Parathyroid adenoma (tissue), 2 donors: ENCODE measurements around the gene ME3.

Experiments
- H2AFZ ChIP-seq: fragments of 300-600 bp; sonication (generic); one replicate; pipeline ENCODE4 v1.7.0; 2017; ENCODE audit warnings: antibody characterized with exemption, mild to moderate bottlenecking
- H3K27ac ChIP-seq: fragments of 300-600 bp; sonication (generic); one replicate; pipeline ENCODE4 v1.7.0; 2017
- H3K27me3 ChIP-seq: fragments of 300-600 bp; sonication (generic); one replicate; pipeline ENCODE4 v1.7.0; 2017; ENCODE audit warnings: low read length; ENCODE audit not compliant: control insufficient read depth, insufficient read depth
- H3K36me3 ChIP-seq: fragments of 300-600 bp; sonication (generic); one replicate; pipeline ENCODE4 v1.7.0; 2017; ENCODE audit warnings: low read length; ENCODE audit not compliant: control insufficient read depth, insufficient read depth
- H3K4me1 ChIP-seq: fragments of 300-600 bp; sonication (generic); one replicate; pipeline ENCODE4 v1.7.0; 2017; ENCODE audit warnings: control low read depth
- H3K4me2 ChIP-seq: fragments of 300-600 bp; sonication (generic); one replicate; pipeline ENCODE4 v1.7.0; 2017; ENCODE audit warnings: low read length
- H3K4me3 ChIP-seq: fragments of 300-600 bp; sonication (generic); one replicate; pipeline ENCODE4 v1.7.0; 2017; ENCODE audit warnings: low read depth, low read length
- H3K79me2 ChIP-seq: fragments of 300-600 bp; sonication (generic); one replicate; pipeline ENCODE4 v1.7.0; 2017; ENCODE audit warnings: control low read depth
- H3K9ac ChIP-seq: fragments of 300-600 bp; sonication (generic); one replicate; pipeline ENCODE4 v1.7.0; 2017; ENCODE audit warnings: mild to moderate bottlenecking
- H3K9me3 ChIP-seq: fragments of 300-600 bp; sonication (generic); one replicate; pipeline ENCODE4 v1.7.0; 2017; ENCODE audit warnings: low read length; ENCODE audit not compliant: control insufficient read depth
- TF ChIP-seq, protein P1 (sequence below): fragments of 300-600 bp; sonication (generic); IDR thresholded peaks from one replicate; pipeline ENCODE4 v1.7.0; 2017; ENCODE audit warnings: antibody characterized with exemption, mild to moderate bottlenecking
- donor health status: primary hyperparathyroidism.

ME3 gene

DNA sequence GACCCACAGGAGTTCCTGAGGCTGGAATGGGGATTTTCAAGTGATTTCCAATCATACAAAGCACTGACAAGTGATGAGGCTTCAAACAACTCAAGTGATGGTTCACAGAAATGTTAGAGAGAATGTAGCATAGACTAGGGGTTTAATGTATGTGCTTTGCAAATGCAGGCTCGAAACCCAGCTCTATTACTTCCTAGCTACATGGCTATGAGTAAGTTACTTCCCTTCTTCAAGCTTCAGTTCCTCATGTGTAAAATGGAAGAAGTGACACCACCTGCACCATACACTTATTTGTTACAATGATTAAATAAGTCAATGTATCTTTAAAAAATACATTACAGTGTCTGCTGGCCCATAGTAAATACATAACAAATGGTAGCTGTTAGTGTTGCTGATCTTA is 158.0 kb downstream of the ME3 start:
- H3K27me3 ChIP-seq: no peaks in the 10 kb centered on the region
- peaks cover 24% of the 10 kb centered on the region for H3K4me1 ChIP-seq
- TF ChIP-seq, protein P1, sequence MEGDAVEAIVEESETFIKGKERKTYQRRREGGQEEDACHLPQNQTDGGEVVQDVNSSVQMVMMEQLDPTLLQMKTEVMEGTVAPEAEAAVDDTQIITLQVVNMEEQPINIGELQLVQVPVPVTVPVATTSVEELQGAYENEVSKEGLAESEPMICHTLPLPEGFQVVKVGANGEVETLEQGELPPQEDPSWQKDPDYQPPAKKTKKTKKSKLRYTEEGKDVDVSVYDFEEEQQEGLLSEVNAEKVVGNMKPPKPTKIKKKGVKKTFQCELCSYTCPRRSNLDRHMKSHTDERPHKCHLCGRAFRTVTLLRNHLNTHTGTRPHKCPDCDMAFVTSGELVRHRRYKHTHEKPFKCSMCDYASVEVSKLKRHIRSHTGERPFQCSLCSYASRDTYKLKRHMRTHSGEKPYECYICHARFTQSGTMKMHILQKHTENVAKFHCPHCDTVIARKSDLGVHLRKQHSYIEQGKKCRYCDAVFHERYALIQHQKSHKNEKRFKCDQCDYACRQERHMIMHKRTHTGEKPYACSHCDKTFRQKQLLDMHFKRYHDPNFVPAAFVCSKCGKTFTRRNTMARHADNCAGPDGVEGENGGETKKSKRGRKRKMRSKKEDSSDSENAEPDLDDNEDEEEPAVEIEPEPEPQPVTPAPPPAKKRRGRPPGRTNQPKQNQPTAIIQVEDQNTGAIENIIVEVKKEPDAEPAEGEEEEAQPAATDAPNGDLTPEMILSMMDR: no peak

DNA sequence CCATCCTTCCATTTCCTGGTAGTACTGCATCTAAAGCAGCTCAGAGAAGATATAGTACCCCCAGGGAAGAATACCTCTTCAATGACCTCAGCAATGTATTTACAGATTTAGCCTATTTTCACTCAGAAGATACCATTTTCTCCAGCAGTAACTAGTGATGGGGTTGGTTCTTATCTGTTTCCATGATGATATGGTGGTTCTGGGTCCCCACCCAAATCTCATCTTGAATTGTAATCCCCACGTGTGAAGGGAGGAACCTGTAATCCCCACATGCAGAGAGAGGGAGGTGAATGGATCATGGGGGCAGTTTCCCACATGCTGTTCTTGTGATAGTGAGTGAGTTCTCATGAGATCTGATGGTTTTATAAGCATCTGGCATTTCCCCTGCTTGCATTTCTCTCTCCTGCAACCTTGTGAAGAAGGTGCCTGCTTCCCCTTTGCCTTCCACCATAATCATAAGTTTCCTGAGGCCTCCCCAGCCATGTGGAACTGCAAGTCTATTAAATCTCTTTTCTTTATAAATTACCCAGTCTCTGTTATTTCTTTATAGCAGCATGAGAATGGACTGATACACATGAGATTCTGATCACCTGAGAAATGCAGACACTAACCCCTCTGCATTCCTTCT is 158.6 kb downstream of the ME3 start:
- H3K9ac ChIP-seq: no peak overlapping the region
- H3K9me3 ChIP-seq: no peaks in the 10 kb centered on the region
- no peaks in the 10 kb centered on the region for H3K27me3 ChIP-seq
- H3K27ac ChIP-seq: no peak overlapping the region
- peaks cover 20% of the 10 kb centered on the region for H3K4me1 ChIP-seq
- no peaks in the 10 kb centered on the region for H3K36me3 ChIP-seq
- no peak overlapping the region for H3K4me2 ChIP-seq
- H3K79me2 ChIP-seq: no peaks in the 10 kb centered on the region
- no peak overlapping the region for H2AFZ ChIP-seq
- H3K4me3 ChIP-seq: no peak overlapping the region
- TF ChIP-seq, protein P1: no peak

More for the DNA sequence above, 158.0 kb downstream of the ME3 start:
- Histone ChIP-seq H2AFZ (no peak overlapping the region), H3K9ac (no peak overlapping the region), H3K27ac (no peak overlapping the region), H3K9me3 (no peaks in the 10 kb centered on the region), H3K79me2 (no peaks in the 10 kb centered on the region), H3K4me2 (no peak overlapping the region), H3K4me3 (no peak overlapping the region), H3K36me3 (no peaks in the 10 kb centered on the region)

DNA sequence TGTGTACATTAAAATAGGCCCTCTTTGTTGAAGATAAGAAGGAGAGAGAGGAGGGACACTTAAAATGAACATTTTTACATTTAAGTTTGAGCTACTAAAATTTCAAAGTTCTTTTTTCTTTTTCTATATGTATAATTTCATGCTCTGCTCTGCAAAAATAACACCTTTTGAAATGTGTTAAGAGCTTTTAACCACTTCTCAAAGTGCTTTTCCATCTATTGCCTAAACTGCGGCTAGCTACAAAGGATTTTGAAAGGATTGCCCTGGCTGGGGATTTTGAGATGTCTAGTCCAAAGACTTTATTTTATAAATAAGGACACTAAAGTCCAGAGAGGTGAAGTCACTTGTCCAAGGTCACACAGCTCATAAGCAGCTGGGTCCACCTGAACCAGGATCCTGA is 159.3 kb downstream of the ME3 start:
- no peaks in the 10 kb centered on the region for H3K79me2 ChIP-seq
- H2AFZ ChIP-seq: no peak overlapping the region
- H3K36me3 ChIP-seq: no peaks in the 10 kb centered on the region
- no peak overlapping the region for H3K9ac ChIP-seq
- H3K4me2 ChIP-seq: no peak overlapping the region
- no peaks in the 10 kb centered on the region for H3K27me3 ChIP-seq
- H3K4me1 ChIP-seq: peaks cover 13% of the 10 kb centered on the region
- H3K4me3 ChIP-seq: no peak overlapping the region
- TF ChIP-seq, protein P1: no peak
- no peaks in the 10 kb centered on the region for H3K9me3 ChIP-seq
- H3K27ac ChIP-seq: no peak overlapping the region

DNA sequence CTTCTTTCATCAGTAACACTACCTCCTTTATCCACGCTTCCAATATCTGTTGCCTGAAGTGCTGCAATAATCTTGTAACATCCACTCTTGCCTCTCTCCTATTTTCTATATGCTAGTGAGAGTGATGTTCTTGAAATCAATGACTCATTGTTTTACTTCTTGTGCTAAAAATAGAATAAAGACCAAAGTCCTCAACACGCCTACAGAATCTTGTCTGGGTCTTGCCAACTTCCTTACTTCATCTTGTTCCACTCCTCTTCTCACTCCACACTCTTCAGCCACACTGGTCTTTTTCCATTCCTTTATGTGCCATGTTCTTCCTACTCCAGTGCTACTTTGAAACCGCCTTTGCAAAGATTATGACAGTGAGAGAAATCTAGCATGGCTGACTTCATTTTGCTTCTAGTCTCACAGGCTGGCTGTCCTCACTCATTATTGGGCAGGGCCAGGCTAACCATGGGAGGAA is 161.3 kb downstream of the ME3 start:
- Histone ChIP-seq H3K4me3 (no peak overlapping the region), H3K9ac (no peak overlapping the region), H3K9me3 (no peaks in the 10 kb centered on the region), H3K79me2 (no peaks in the 10 kb centered on the region), H3K27me3 (no peaks in the 10 kb centered on the region), H3K27ac (no peak overlapping the region), H3K4me1 (peaks cover 16% of the 10 kb centered on the region), H2AFZ (no peak overlapping the region), H3K4me2 (no peak overlapping the region), H3K36me3 (no peaks in the 10 kb centered on the region)
- TF ChIP-seq, protein P1: no peak

DNA sequence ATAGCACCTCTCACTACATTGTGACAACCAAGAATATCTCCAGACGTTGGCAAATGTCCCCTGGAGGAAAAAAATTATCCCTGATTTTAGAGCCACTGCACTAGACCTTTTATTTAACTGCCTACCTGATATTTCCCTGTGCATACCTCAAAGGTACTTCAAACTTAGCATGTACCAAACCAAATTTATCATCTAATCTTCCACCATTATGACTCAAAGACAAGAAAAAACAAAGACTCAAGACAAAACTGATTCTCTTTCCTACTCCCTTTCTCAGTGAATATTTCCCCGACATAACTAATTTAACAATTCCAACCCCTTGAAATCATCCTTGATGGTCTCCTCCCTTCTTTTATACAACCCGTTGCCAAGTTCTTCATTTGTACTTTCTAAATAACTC is 161.7 kb downstream of the ME3 start:
- Histone ChIP-seq H3K4me2 (no peak overlapping the region), H3K79me2 (no peaks in the 10 kb centered on the region), H3K9ac (no peak overlapping the region), H3K36me3 (no peaks in the 10 kb centered on the region), H3K9me3 (no peaks in the 10 kb centered on the region), H3K27me3 (no peaks in the 10 kb centered on the region), H3K27ac (no peak overlapping the region), H3K4me1 (peaks cover 15% of the 10 kb centered on the region), H3K4me3 (no peak overlapping the region), H2AFZ (no peak overlapping the region)
- TF ChIP-seq, protein P1: no peak
